ENCODE results near the gene SYT14. TPM values are rescaled to one million over a fixed set of nuclear protein-coding genes. Genes with fewer than 3 reads are reported as not detected.

The SYT14 gene
- total RNA-seq, 2 experiments from 2014 or later, result not detected

DNA sequence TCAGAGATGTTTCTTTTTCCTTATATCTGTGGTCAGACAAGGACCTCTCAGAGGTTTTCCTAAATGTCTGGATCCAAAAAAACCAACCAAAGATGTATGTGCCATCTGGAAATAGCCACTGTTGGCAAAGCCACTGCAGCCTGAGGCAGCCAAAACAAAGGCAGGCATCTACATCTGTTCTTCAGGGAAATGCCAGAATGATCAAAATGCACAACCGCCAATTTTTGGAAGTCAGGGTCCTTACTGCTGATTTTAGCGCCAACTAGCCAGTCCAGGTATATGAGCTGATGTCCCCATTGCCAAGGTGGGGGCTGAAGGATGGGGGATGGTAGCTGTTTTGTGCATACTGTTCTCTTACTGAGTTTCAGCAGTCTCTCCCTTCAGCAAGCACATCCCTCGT, 45.9 kb downstream of the SYT14 start:
- Mint-ChIP-seq H3K4me3 (no peak overlapping the region), H3K27ac (no peak overlapping the region), H3K36me3 (no peaks in the 10 kb centered on the region), H3K27me3 (peaks cover 12% of the 10 kb centered on the region), H3K4me1 (no peaks in the 10 kb centered on the region), H3K9me3 (peaks cover 4% of the 10 kb centered on the region)
- no peak for DNase-seq

DNA sequence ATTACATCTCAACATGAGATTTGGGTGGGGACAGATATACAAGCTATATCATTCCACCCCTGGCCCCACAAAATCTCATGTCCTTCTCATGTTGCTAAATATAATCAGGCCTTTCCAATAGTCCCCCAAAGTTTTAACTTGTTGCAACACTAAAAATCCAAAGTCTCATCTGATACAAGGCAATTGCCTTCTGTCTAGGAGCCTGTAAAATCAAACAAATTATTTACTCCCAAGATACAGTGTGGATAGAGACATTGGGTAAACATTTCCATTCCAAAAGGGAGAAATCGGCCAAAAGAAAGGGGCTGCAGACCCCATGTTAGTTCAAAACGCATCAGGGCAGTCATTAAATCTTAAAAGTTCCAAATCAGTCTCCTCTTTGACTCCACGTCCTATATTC, 47.0 kb downstream of the SYT14 start:
- Mint-ChIP-seq H3K36me3 (no peaks in the 10 kb centered on the region), H3K4me3 (no peak overlapping the region), H3K27me3 (peaks cover 14% of the 10 kb centered on the region), H3K27ac (no peak overlapping the region), H3K4me1 (no peaks in the 10 kb centered on the region), H3K9me3 (peaks cover 4% of the 10 kb centered on the region)
- DNase-seq, result no peak

- peaks cover 4% of the 10 kb centered on the region for H3K9me3 Mint-ChIP-seq
- H3K4me1 Mint-ChIP-seq, result no peaks in the 10 kb centered on the region
- H3K36me3 Mint-ChIP-seq, result no peaks in the 10 kb centered on the region
- H3K27me3 Mint-ChIP-seq, result peaks cover 22% of the 10 kb centered on the region
- H3K27ac Mint-ChIP-seq, result no peak overlapping the region
- no peak for DNase-seq
- no peak overlapping the region for H3K4me3 Mint-ChIP-seq
These were observed 50.7 kb downstream of the SYT14 start for GRCh38 chr1:209988706-209989105.

DNA sequence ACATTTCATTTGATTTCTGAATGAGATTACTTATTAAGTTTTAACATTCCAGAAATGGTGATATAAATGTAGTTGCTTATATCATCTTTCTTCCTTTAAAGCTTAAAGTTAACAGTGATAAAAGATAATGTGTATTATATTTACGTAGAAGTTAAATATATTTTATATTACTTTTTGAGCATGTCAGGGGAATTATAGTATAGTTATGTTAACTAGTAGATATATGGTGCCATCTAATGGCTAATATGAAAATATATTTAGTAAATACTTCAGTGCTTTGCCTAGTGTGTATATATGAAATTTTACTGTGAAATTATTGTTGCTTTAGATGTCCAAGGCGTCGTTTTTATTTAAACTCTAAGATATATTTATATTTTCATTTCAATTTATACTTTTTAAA, 51.5 kb downstream of the SYT14 start:
- DNase-seq, result no peak
- Mint-ChIP-seq H3K27me3 (peaks cover 23% of the 10 kb centered on the region), H3K9me3 (peaks cover 4% of the 10 kb centered on the region), H3K36me3 (no peaks in the 10 kb centered on the region), H3K4me1 (no peaks in the 10 kb centered on the region), H3K4me3 (no peak overlapping the region), H3K27ac (no peak overlapping the region)

GRCh38 chr1:209993061-209993830, 55.2 kb downstream of the SYT14 start:
- Mint-ChIP-seq H3K36me3 (no peaks in the 10 kb centered on the region), H3K9me3 (no peaks in the 10 kb centered on the region), H3K27me3 (peaks cover 36% of the 10 kb centered on the region), H3K4me1 (no peaks in the 10 kb centered on the region), H3K27ac (no peak overlapping the region), H3K4me3 (no peak overlapping the region)
- no peak for DNase-seq

DNA sequence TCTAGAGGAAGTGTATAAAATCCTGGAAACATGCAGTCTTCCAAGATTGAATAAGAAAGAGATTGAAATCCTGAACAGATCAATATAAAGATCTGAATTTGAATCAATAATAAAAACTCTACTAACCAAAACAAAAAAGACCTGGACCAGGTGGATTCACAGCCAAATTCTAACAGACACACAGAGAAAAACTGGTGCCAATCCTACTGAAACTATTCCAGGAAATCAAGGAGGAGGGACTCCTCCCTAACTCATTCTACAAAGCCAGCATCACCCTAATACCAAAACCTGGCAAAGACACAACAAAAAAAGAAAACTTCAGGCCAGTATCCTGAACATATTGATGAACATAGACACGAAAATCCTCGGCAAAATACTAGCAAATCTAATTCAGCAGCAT, 58.3 kb downstream of the SYT14 start:
- H3K9me3 Mint-ChIP-seq, result no peaks in the 10 kb centered on the region

GRCh38 chr1:209999005-209999404, 61.0 kb downstream of the SYT14 start:
- H3K27ac Mint-ChIP-seq, result no peak overlapping the region
- no peaks in the 10 kb centered on the region for H3K4me1 Mint-ChIP-seq
- no peaks in the 10 kb centered on the region for H3K9me3 Mint-ChIP-seq
- H3K4me3 Mint-ChIP-seq, result no peak overlapping the region
- H3K27me3 Mint-ChIP-seq, result peaks cover 36% of the 10 kb centered on the region
- DNase-seq, result no peak
- no peaks in the 10 kb centered on the region for H3K36me3 Mint-ChIP-seq

More for the DNA sequence above, 58.3 kb downstream of the SYT14 start:
- H3K4me3 Mint-ChIP-seq, result no peak overlapping the region
- no peaks in the 10 kb centered on the region for H3K4me1 Mint-ChIP-seq
- no peaks in the 10 kb centered on the region for H3K36me3 Mint-ChIP-seq
- no peak for DNase-seq
- peaks cover 37% of the 10 kb centered on the region for H3K27me3 Mint-ChIP-seq
- H3K27ac Mint-ChIP-seq, result no peak overlapping the region

- Mint-ChIP-seq H3K27me3 (peaks cover 16% of the 10 kb centered on the region), H3K36me3 (no peaks in the 10 kb centered on the region), H3K9me3 (no peaks in the 10 kb centered on the region), H3K4me3 (no peak overlapping the region), H3K4me1 (no peaks in the 10 kb centered on the region), H3K27ac (no peak overlapping the region)
- DNase-seq, result no peak
These were observed 63.7 kb downstream of the SYT14 start for GRCh38 chr1:210001751-210002150.

DNA sequence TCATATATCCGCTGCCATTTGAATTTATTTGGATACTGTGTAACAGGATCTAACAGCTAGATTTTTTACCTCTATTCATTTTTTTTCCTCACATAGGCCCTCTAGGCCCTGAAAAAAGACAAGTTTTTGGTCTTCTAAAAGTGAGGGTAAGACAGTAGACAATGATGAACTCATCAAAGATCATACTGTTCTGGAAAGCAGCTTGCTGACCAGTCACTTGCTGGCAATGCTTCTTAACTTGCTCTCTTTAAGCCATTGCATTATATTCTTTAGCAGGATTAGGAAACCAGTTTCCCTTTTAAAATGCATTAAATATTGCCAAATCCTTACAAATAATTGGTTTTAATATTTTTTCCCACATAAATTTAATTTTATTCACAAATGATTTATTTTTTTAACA, 65.5 kb downstream of the SYT14 start:
- H3K27ac Mint-ChIP-seq, result no peak overlapping the region

GRCh38 chr1:210010161-210010560, 72.1 kb downstream of the SYT14 start:
- no peak for DNase-seq
- Mint-ChIP-seq H3K4me3 (no peak overlapping the region), H3K9me3 (no peaks in the 10 kb centered on the region), H3K27me3 (no peaks in the 10 kb centered on the region), H3K4me1 (no peaks in the 10 kb centered on the region), H3K27ac (no peak overlapping the region), H3K36me3 (no peaks in the 10 kb centered on the region)

More for the DNA sequence above, 65.5 kb downstream of the SYT14 start:
- H3K27me3 Mint-ChIP-seq, result peaks cover 11% of the 10 kb centered on the region
- H3K9me3 Mint-ChIP-seq, result no peaks in the 10 kb centered on the region
- no peak overlapping the region for H3K4me3 Mint-ChIP-seq
- H3K36me3 Mint-ChIP-seq, result no peaks in the 10 kb centered on the region
- no peaks in the 10 kb centered on the region for H3K4me1 Mint-ChIP-seq
- no peak for DNase-seq

DNA sequence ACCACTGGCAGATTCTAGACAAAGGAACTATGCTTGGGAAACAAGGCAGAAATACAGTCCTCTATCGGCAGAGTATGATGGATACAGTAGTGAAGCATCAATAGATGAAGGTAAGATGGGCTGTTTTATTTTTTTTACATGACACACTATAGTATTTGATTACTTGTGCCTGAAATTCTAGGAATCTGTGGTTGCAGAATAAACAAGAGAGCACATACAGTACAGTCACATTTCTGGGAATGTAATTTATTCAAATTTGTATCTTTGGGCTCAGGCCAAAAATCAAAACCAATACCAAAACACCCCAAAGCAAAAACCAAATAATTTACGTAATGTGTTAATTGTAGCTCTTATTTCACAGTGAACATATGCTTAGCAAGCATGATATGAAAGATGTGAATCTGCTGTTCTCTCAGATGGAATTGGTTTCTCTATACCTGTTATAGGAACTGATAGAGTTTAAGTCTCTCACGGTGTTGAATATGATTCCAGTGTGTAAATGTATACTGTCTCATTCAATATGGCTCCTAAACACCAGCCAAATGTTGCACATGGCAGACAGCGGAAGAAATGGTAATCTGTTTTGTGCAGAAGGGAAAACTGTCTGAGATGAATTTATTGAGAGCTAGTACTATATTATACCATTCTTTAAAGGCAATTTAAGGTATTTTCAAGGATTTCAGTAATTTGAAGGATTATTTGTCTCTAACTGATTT, 83.3 kb downstream of the SYT14 start:
- no peak for DNase-seq

DNA sequence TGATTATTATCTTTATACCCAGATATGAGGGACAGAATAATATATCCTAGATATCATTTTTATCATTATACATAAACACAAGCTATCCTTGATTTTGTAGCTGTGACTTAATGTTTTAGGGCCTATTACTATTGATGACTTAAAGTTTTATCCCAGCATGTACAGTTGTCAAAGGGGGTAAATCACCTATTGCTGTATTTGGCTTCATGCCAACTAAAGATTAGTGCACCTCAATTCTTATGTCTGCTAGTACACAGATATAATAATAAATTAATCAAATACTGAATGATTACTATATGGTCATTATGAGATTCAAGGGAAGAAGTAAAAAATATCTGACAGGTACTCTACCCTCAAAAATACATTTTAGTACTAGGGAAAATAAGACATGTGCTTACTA, 84.0 kb downstream of the SYT14 start:
- Mint-ChIP-seq H3K27me3 (no peaks in the 10 kb centered on the region), H3K9me3 (no peaks in the 10 kb centered on the region), H3K27ac (no peak overlapping the region), H3K4me3 (no peak overlapping the region), H3K4me1 (no peaks in the 10 kb centered on the region), H3K36me3 (no peaks in the 10 kb centered on the region)
- no peak for DNase-seq

More for the DNA sequence above, 83.3 kb downstream of the SYT14 start:
- Mint-ChIP-seq H3K4me1 (no peaks in the 10 kb centered on the region), H3K9me3 (no peaks in the 10 kb centered on the region), H3K27me3 (no peaks in the 10 kb centered on the region), H3K4me3 (no peak overlapping the region), H3K27ac (no peak overlapping the region), H3K36me3 (no peaks in the 10 kb centered on the region)

DNA sequence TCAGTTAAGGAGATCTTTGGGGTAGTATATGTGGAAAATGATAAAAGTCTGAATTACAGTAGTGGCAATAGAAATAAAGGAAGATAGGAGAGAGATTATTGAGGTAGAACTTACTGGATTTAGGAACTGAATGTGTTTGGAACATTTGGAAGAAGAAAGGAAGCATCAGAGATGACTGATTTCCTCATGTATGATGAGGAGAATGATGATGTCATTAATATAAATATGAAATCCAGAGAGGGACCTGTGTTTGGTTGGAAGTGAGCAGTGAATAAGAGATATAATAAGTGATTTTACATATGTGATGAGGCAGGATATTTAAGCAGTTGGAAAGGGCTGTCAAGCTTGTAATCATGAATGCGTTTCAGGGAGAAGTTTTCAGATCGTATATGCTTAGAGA, 86.3 kb downstream of the SYT14 start:
- Mint-ChIP-seq H3K4me1 (no peaks in the 10 kb centered on the region), H3K27ac (no peak overlapping the region), H3K27me3 (peaks cover 6% of the 10 kb centered on the region), H3K4me3 (no peak overlapping the region), H3K36me3 (no peaks in the 10 kb centered on the region), H3K9me3 (no peaks in the 10 kb centered on the region)
- no peak for DNase-seq

GRCh38 chr1:210024996-210025395, 87.0 kb downstream of the SYT14 start:
- Mint-ChIP-seq H3K4me1 (no peaks in the 10 kb centered on the region), H3K27ac (no peak overlapping the region), H3K27me3 (peaks cover 6% of the 10 kb centered on the region), H3K9me3 (no peaks in the 10 kb centered on the region), H3K4me3 (no peak overlapping the region), H3K36me3 (no peaks in the 10 kb centered on the region)
- DNase-seq, result no peak

DNA sequence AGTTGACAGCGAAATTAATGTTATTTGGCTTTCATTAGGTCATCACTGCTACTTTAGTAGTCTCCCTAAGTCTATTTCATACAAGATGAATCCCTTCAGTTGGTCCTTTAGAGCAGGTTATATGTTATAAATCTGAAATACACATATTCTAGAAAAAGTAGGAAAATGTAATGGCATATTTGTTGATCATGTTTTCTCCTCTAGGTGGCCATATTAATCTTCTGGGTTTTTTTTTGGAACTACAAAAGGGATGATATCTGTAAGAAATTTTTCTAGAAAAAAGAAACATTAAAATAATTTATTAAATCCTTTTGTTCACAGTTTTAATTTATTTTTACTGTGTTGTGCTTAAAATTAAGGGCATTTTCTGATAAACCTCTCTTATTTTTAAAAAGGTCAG, 87.9 kb downstream of the SYT14 start:
- H3K4me3 Mint-ChIP-seq, result no peak overlapping the region
- H3K27ac Mint-ChIP-seq, result no peak overlapping the region
- peaks cover 2% of the 10 kb centered on the region for H3K9me3 Mint-ChIP-seq
- H3K4me1 Mint-ChIP-seq, result no peaks in the 10 kb centered on the region
- H3K27me3 Mint-ChIP-seq, result peaks cover 13% of the 10 kb centered on the region
- no peak for DNase-seq
- no peaks in the 10 kb centered on the region for H3K36me3 Mint-ChIP-seq

GRCh38 chr1:210027994-210028393, 90.0 kb downstream of the SYT14 start:
- no peak for DNase-seq
- no peaks in the 10 kb centered on the region for H3K36me3 Mint-ChIP-seq
- no peak overlapping the region for H3K27ac Mint-ChIP-seq
- no peaks in the 10 kb centered on the region for H3K4me1 Mint-ChIP-seq
- peaks cover 2% of the 10 kb centered on the region for H3K9me3 Mint-ChIP-seq
- H3K4me3 Mint-ChIP-seq, result no peak overlapping the region
- H3K27me3 Mint-ChIP-seq, result peaks cover 21% of the 10 kb centered on the region
